ENCODE results near the gene GNB5. TPM values are rescaled to one million over a fixed set of nuclear protein-coding genes. Genes with fewer than 3 reads are reported as not detected.
"Not testable (repeated sequence)": the region's sequence is repeated elsewhere in the genome, so short reads cannot be mapped to it uniquely, and the experiment has no call there.

GNB5 gene
- total and polyA plus RNA-seq, 4 experiments from 2014 or later = 52.2 to 69.9 (median 61.8) TPM

- CTCF ChIA-PET (ENCODE audit: partially characterized antibody) = no interaction called here
- no peak overlapping the region for H3K4me3 Mint-ChIP-seq
- intact Hi-C loops (cut with micrococcal nuclease) = no loop called here
- Histone ChIP-seq H3K4me1 (ENCODE audit: insufficient read depth, low read length) (no peaks in the 10 kb centered on the region), H3K27ac (ENCODE audit: low read depth, low read length) (no peak overlapping the region), H3K9me3 (ENCODE audit: control insufficient read depth in 1 of 2, low read length in 2 of 2) (no peaks in the 10 kb centered on the region), H3K4me3 (ENCODE audit: low read length in 2 of 2) (no peak overlapping the region), H3K27me3 (ENCODE audit: insufficient read depth, low read length) (no peaks in the 10 kb centered on the region), H3K36me3 (ENCODE audit: insufficient read depth, low read length) (no peaks in the 10 kb centered on the region)
- H3K9me3 Mint-ChIP-seq = no peaks in the 10 kb centered on the region
- POLR2A ChIA-PET (ENCODE audit: partially characterized antibody) = no interaction called here
- DNase-seq = no peak
- H3K4me1 Mint-ChIP-seq = no peaks in the 10 kb centered on the region
- peaks cover 0 to 3% of the 10 kb centered on the region in 2 donors for H3K36me3 Mint-ChIP-seq
- no peak overlapping the region for H3K27ac Mint-ChIP-seq
- peaks cover 4 to 8% of the 10 kb centered on the region in 2 donors for H3K27me3 Mint-ChIP-seq
These were observed 89.5 kb downstream of the GNB5 start for GRCh38 chr15:52101542-52102323.

- Mint-ChIP-seq H3K36me3 (no peaks in the 10 kb centered on the region), H3K27ac (no peak overlapping the region), H3K4me3 (no peak overlapping the region), H3K27me3 (peaks cover 4 to 8% of the 10 kb centered on the region in 2 donors), H3K9me3 (no peaks in the 10 kb centered on the region), H3K4me1 (no peaks in the 10 kb centered on the region)
- ChIA-PET CTCF (ENCODE audit: partially characterized antibody) (interaction anchor here (1.1 kb wide), 1 partner anchor 9 kb away, joined by 3 read pairs; no protein-coding TSS in a partner anchor), POLR2A (ENCODE audit: partially characterized antibody) (no interaction called here)
- intact Hi-C loops (cut with micrococcal nuclease) = no loop called here
- H3K9me3 ChIP-seq (ENCODE audit: control insufficient read depth in 1 of 2, low read length in 2 of 2) = no peaks in the 10 kb centered on the region
- H3K4me3 ChIP-seq (ENCODE audit: low read length in 2 of 2) = no peak overlapping the region
- H3K27me3 ChIP-seq (ENCODE audit: insufficient read depth, low read length) = no peaks in the 10 kb centered on the region
- H3K27ac ChIP-seq (ENCODE audit: low read depth, low read length) = no peak overlapping the region
- DNase-seq = no peak
- no peaks in the 10 kb centered on the region for H3K36me3 ChIP-seq (ENCODE audit: insufficient read depth, low read length)
- H3K4me1 ChIP-seq (ENCODE audit: insufficient read depth, low read length) = no peaks in the 10 kb centered on the region
These were observed 90.3 kb downstream of the GNB5 start for GRCh38 chr15:52100807-52101442.

GRCh38 chr15:52099651-52100272, 91.4 kb downstream of the GNB5 start:
- Mint-ChIP-seq H3K9me3 (no peaks in the 10 kb centered on the region), H3K27ac (no peak overlapping the region), H3K4me1 (no peaks in the 10 kb centered on the region), H3K27me3 (peaks cover 4 to 8% of the 10 kb centered on the region in 2 donors), H3K4me3 (no peak overlapping the region), H3K36me3 (no peaks in the 10 kb centered on the region)
- no peak for DNase-seq
- intact Hi-C loops (cut with micrococcal nuclease) = no loop called here
- Histone ChIP-seq H3K4me1 (ENCODE audit: insufficient read depth, low read length) (no peaks in the 10 kb centered on the region), H3K27me3 (ENCODE audit: insufficient read depth, low read length) (no peaks in the 10 kb centered on the region), H3K27ac (ENCODE audit: low read depth, low read length) (no peak overlapping the region), H3K36me3 (ENCODE audit: insufficient read depth, low read length) (no peaks in the 10 kb centered on the region), H3K4me3 (ENCODE audit: low read length in 2 of 2) (no peak overlapping the region), H3K9me3 (ENCODE audit: control insufficient read depth in 1 of 2, low read length in 2 of 2) (no peaks in the 10 kb centered on the region)
- CTCF ChIA-PET (ENCODE audit: partially characterized antibody) = interaction anchor here (1.1 kb wide), 1 partner anchor 8 kb away, joined by 3 read pairs; no protein-coding TSS in a partner anchor
- POLR2A ChIA-PET (ENCODE audit: partially characterized antibody) = no interaction called here

GRCh38 chr15:52098323-52098722, 92.9 kb downstream of the GNB5 start:
- DNase-seq = no peak
- no peaks in the 10 kb centered on the region for H3K9me3 ChIP-seq (ENCODE audit: control insufficient read depth in 1 of 2, low read length in 2 of 2)
- H3K4me1 ChIP-seq (ENCODE audit: insufficient read depth, low read length) = no peaks in the 10 kb centered on the region
- ChIA-PET POLR2A (ENCODE audit: partially characterized antibody) (no interaction called here), CTCF (ENCODE audit: partially characterized antibody) (interaction anchor here (1.1 kb wide), 1 partner anchor 20 kb away, joined by 4 read pairs; no protein-coding TSS in a partner anchor)
- no peaks in the 10 kb centered on the region for H3K36me3 ChIP-seq (ENCODE audit: insufficient read depth, low read length)
- no peak overlapping the region for H3K27ac Mint-ChIP-seq
- H3K27ac ChIP-seq (ENCODE audit: low read depth, low read length) = no peak overlapping the region
- H3K4me1 Mint-ChIP-seq = no peaks in the 10 kb centered on the region
- no peaks in the 10 kb centered on the region for H3K9me3 Mint-ChIP-seq
- H3K27me3 Mint-ChIP-seq = peaks cover 1 to 10% of the 10 kb centered on the region in 2 donors
- intact Hi-C loops (cut with micrococcal nuclease) = no loop called here
- H3K36me3 Mint-ChIP-seq = no peaks in the 10 kb centered on the region
- no peak overlapping the region for H3K4me3 ChIP-seq (ENCODE audit: low read length in 2 of 2)
- no peaks in the 10 kb centered on the region for H3K27me3 ChIP-seq (ENCODE audit: insufficient read depth, low read length)
- no peak overlapping the region for H3K4me3 Mint-ChIP-seq

- Mint-ChIP-seq H3K36me3 (no peaks in the 10 kb centered on the region), H3K4me1 (no peaks in the 10 kb centered on the region), H3K27ac (no peak overlapping the region), H3K9me3 (no peaks in the 10 kb centered on the region), H3K27me3 (peaks cover 2 to 6% of the 10 kb centered on the region in 2 donors), H3K4me3 (no peak overlapping the region)
- no peak for DNase-seq
- Histone ChIP-seq H3K9me3 (ENCODE audit: control insufficient read depth in 1 of 2, low read length in 2 of 2) (no peaks in the 10 kb centered on the region), H3K36me3 (ENCODE audit: insufficient read depth, low read length) (no peaks in the 10 kb centered on the region), H3K4me1 (ENCODE audit: insufficient read depth, low read length) (no peaks in the 10 kb centered on the region), H3K27me3 (ENCODE audit: insufficient read depth, low read length) (no peaks in the 10 kb centered on the region), H3K4me3 (ENCODE audit: low read length in 2 of 2) (no peak overlapping the region), H3K27ac (ENCODE audit: low read depth, low read length) (no peak overlapping the region)
- CTCF ChIA-PET (ENCODE audit: partially characterized antibody) = interaction anchor here (0.7 to 1.1 kb wide), 2 partner anchors 19 to 1790 kb away, joined by 3 to 4 read pairs; no protein-coding TSS in a partner anchor
- intact Hi-C loops (cut with micrococcal nuclease) = no loop called here
- POLR2A ChIA-PET (ENCODE audit: partially characterized antibody) = no interaction called here
These were observed 94.0 kb downstream of the GNB5 start for GRCh38 chr15:52097180-52097579.

- H3K27me3 ChIP-seq (ENCODE audit: insufficient read depth, low read length); H3K27ac Mint-ChIP-seq; CTCF ChIA-PET (ENCODE audit: partially characterized antibody); H3K27me3 Mint-ChIP-seq; H3K36me3 Mint-ChIP-seq; H3K9me3 Mint-ChIP-seq; H3K4me1 Mint-ChIP-seq; H3K4me3 ChIP-seq (ENCODE audit: low read length in 2 of 2); POLR2A ChIA-PET (ENCODE audit: partially characterized antibody); H3K27ac ChIP-seq (ENCODE audit: low read depth, low read length); H3K36me3 ChIP-seq (ENCODE audit: insufficient read depth, low read length); H3K4me3 Mint-ChIP-seq; H3K9me3 ChIP-seq (ENCODE audit: control insufficient read depth in 1 of 2, low read length in 2 of 2); DNase-seq; H3K4me1 ChIP-seq (ENCODE audit: insufficient read depth, low read length); intact Hi-C loops (cut with micrococcal nuclease): not testable (repeated sequence)
These were observed 94.7 kb downstream of the GNB5 start for GRCh38 chr15:52096536-52096935.

GRCh38 chr15:52095597-52096262, 95.5 kb downstream of the GNB5 start:
- no peaks in the 10 kb centered on the region for H3K36me3 Mint-ChIP-seq
- no peak overlapping the region for H3K27ac ChIP-seq (ENCODE audit: low read depth, low read length)
- H3K4me3 Mint-ChIP-seq = no peak overlapping the region
- ChIA-PET CTCF (ENCODE audit: partially characterized antibody) (no interaction called here), POLR2A (ENCODE audit: partially characterized antibody) (no interaction called here)
- H3K27me3 Mint-ChIP-seq = peaks cover 2 to 3% of the 10 kb centered on the region in 2 donors
- intact Hi-C loops (cut with micrococcal nuclease) = no loop called here
- H3K36me3 ChIP-seq (ENCODE audit: insufficient read depth, low read length) = no peaks in the 10 kb centered on the region
- no peak for DNase-seq
- H3K4me3 ChIP-seq (ENCODE audit: low read length in 2 of 2) = no peak overlapping the region
- H3K9me3 ChIP-seq (ENCODE audit: control insufficient read depth in 1 of 2, low read length in 2 of 2) = no peaks in the 10 kb centered on the region
- H3K4me1 Mint-ChIP-seq = no peaks in the 10 kb centered on the region
- H3K27ac Mint-ChIP-seq = no peak overlapping the region
- H3K4me1 ChIP-seq (ENCODE audit: insufficient read depth, low read length) = no peaks in the 10 kb centered on the region
- H3K9me3 Mint-ChIP-seq = peaks cover 0 to 1% (median under 1%) of the 10 kb centered on the region in 8 donors
- no peaks in the 10 kb centered on the region for H3K27me3 ChIP-seq (ENCODE audit: insufficient read depth, low read length)
